ENCODE measurements around the gene CYP26A1. TPM values are rescaled to one million over a fixed set of nuclear protein-coding genes. Genes with fewer than 3 reads are reported as not detected.

Gene CYP26A1
- total RNA-seq, 1 donor from 2014 or later, result not detected

DNA sequence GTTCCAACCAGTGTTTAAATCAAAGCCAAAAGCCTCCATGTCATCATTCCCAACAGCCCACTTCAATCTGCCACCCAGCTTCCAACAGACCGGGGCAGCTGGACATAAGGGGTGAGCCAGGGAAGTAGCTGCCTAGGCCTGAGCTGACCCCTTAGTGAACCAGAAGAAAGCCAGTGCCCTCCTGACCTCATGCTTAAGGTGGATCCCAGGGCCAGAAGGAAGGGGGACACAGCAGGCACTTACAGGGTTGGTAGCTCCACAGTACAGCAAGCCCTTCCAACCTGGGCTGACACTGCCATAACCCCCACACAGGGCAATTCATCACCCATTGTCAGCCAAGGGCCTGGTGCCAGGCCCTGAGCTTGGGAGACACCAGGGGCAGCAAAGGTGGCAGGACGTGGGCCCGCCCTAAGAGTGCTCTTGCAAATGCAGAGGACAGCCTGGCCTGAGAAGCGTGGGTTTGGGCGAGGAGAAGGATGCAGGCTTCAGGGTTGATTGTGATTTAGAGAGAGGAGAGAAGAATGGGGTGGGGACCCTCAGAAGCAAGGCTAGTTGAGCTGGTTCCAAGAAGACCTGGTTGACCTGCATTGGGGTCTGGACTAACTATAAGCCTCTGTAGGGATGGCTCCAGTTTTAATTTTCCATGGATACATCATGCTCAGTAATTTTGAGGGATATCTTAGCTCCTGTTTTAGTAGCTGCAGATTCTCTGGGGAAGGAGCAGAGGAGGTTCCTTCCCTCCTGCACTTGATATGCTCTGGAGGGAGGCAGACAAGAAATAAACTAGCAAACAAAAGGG is 3.1 kb upstream of the CYP26A1 start:
- TF ChIP-seq, protein P1, sequence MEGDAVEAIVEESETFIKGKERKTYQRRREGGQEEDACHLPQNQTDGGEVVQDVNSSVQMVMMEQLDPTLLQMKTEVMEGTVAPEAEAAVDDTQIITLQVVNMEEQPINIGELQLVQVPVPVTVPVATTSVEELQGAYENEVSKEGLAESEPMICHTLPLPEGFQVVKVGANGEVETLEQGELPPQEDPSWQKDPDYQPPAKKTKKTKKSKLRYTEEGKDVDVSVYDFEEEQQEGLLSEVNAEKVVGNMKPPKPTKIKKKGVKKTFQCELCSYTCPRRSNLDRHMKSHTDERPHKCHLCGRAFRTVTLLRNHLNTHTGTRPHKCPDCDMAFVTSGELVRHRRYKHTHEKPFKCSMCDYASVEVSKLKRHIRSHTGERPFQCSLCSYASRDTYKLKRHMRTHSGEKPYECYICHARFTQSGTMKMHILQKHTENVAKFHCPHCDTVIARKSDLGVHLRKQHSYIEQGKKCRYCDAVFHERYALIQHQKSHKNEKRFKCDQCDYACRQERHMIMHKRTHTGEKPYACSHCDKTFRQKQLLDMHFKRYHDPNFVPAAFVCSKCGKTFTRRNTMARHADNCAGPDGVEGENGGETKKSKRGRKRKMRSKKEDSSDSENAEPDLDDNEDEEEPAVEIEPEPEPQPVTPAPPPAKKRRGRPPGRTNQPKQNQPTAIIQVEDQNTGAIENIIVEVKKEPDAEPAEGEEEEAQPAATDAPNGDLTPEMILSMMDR (IDR thresholded peaks at IDR 0.05; ENCODE audit: insufficient read depth, low read length, severe bottlenecking), result no peak
- peaks cover 83% of the 10 kb centered on the region for H3K27me3 ChIP-seq (ENCODE audit: control insufficient read depth, insufficient read depth, low read length)
- no peak overlapping the region for H3K4me3 ChIP-seq (ENCODE audit: low read depth, low read length)
- FAIRE-seq (no peak), DNase-seq (ENCODE audit: low read depth) (no peak)
- H3K36me3 ChIP-seq (ENCODE audit: control insufficient read depth, insufficient read depth, low read length), result no peaks in the 10 kb centered on the region

DNA sequence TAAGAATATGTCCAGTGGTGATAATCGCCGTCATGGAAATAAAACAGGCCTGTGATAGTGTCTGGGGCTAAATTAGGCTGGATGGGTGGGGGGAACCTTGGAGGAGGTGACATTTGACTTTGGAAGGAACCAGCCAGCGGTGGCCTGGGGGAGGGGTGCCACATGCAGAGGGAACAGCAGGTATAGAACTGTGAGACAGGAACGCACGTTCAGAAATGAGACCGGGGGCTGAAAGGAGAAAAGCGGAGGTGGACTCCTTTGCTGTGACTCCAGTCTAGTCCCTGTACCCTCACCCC is 2.6 kb upstream of the CYP26A1 start:
- Histone ChIP-seq H3K27me3 (ENCODE audit: control insufficient read depth, insufficient read depth, low read length) (peaks cover 83% of the 10 kb centered on the region), H3K4me3 (ENCODE audit: low read depth, low read length) (no peak overlapping the region), H3K36me3 (ENCODE audit: control insufficient read depth, insufficient read depth, low read length) (no peaks in the 10 kb centered on the region)
- TF ChIP-seq, protein P1 (IDR thresholded peaks at IDR 0.05; ENCODE audit: insufficient read depth, low read length, severe bottlenecking), result no peak
- FAIRE-seq (no peak), DNase-seq (ENCODE audit: low read depth) (no peak)

DNA sequence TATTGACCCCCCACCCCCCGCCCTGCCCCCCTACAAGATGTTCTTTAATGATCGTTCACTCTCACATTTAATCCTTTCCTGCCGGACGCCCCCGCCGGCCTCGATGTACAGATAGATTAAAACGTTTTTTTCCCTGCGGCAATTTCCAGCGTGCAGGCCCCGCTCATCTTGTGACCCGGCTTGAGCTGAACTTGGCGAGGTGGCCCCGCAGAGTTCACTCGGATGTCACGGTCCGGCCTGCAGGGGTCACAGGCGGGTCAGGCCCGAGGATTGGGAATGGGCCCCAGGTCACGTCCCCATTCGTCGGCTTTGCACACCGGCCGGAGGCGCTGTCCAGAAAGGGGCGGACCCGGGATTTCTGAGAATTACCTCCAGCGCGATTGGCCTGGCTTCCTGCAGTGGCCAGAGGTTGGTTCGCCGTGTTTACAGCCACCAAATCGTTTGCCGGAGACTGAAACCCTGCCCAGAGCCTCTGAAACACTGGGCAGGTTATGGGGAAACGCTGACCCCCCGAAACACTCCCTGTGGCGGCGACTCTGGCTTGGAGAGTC is 1.9 kb upstream of the CYP26A1 start:
- FAIRE-seq, result no peak
- Histone ChIP-seq H3K36me3 (ENCODE audit: control insufficient read depth, insufficient read depth, low read length) (no peaks in the 10 kb centered on the region), H3K4me3 (ENCODE audit: low read depth, low read length) (peak overlapping the region; percentile 7), H3K27me3 (ENCODE audit: control insufficient read depth, insufficient read depth, low read length) (peaks cover 76% of the 10 kb centered on the region)
- DNase-seq (ENCODE audit: low read depth), result no peak
- TF ChIP-seq, protein P1 (IDR thresholded peaks at IDR 0.05; ENCODE audit: insufficient read depth, low read length, severe bottlenecking), result no peak

DNA sequence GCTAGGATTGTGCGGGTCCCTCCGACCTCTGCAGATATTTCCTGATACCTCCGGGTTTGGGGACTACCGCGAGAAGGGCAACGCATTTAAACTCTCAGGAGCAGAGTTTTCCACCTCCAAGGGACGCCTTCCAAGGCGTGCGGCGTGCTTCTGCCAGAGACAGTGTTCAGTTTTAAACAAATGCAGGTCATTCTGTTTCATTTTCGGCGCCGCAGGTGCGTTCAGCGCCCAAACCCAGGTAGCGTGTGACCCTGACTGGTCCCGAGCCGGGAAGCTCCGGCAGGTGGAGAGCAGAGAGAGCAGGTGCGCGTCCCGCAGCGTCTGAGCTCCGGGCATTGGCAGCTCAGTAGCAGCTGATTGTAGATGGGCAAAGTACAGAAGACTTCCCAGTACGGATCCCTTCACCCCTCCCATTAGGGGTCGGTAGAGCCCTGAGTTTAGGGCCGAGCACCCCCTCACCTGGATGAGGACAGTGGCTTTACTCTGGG is 1.4 kb upstream of the CYP26A1 start:
- TF ChIP-seq, protein P1 (IDR thresholded peaks at IDR 0.05; ENCODE audit: insufficient read depth, low read length, severe bottlenecking), result no peak
- no peak for DNase-seq (ENCODE audit: low read depth)
- Histone ChIP-seq H3K36me3 (ENCODE audit: control insufficient read depth, insufficient read depth, low read length) (no peaks in the 10 kb centered on the region), H3K27me3 (ENCODE audit: control insufficient read depth, insufficient read depth, low read length) (peaks cover 71% of the 10 kb centered on the region), H3K4me3 (ENCODE audit: low read depth, low read length) (peak overlapping the region; percentile 7)
- FAIRE-seq, result no peak

DNA sequence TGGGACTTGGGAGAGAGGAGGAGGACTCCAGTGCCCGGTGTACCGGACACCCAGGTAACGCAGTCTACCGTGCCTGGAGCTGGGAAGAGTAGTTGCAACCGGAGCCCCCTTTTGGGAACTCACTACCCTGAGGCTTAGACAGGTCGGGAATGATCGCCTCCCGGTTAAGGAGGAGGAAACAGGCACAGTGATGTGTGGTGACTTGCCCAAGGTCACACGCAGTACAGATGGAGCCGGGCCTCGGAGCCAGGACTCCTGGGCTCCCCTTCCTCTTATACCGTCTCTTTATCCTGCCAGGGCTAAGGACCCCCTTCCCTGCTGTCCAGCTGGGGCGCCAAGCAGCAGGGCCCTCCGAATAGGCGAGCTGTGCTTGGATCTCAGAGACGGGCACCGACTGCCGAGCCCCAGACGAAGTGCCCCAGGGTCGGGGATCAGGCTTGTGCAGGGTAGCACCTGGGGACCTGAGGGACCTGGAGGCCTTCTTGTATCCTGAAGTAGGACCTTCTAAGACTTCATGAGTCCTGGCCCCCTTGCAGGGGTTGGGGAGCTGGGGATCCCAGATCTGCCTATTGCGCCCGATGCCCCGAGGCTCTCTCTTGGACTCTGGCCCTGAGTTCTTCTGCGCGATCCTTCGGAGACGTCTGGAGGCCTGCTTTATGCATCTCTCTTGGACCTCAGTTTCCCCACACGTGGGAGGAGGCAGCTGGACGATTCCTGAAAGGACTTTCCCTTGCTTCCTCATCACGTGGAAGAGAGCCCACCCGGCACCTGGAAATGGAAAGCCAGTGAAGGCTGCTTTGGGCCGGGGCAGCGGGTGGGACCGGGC is 767 bp upstream of the CYP26A1 start:
- TF ChIP-seq, protein P1 (IDR thresholded peaks at IDR 0.05; ENCODE audit: insufficient read depth, low read length, severe bottlenecking), result no peak
- Histone ChIP-seq H3K36me3 (ENCODE audit: control insufficient read depth, insufficient read depth, low read length) (no peaks in the 10 kb centered on the region), H3K27me3 (ENCODE audit: control insufficient read depth, insufficient read depth, low read length) (peaks cover 65% of the 10 kb centered on the region), H3K4me3 (ENCODE audit: low read depth, low read length) (no peak overlapping the region)
- DNase-seq (ENCODE audit: low read depth), result no peak
- FAIRE-seq, result no peak

All from bronchial epithelial cell (primary cell).